Activated CD4-positive, alpha-beta T cell treated with anti-CD3 and anti-CD28 coated beads for 4 hours (primary cell): ENCODE measurements around the gene DNPH1.

ENCODE experiments used
- DNase-seq, 2 donors: peaks; one replicate each; pipeline ENCODE4 v3.0.0-alpha.2; 2020

Gene DNPH1

GRCh38 chr6:43243664-43244321, 14.5 kb upstream of the DNPH1 start:
- DNase-seq = no peak

GRCh38 chr6:43242908-43243663, 13.8 kb upstream of the DNPH1 start, which contains the start of gene TTBK1:
Gene TTBK1, plus strand, starts transcription at chr6:43243481. Its CDS starts 3,180 bp downstream, at chr6:43246661.
- no peak for DNase-seq

- DNase-seq = no peak
Measured at GRCh38 chr6:43241446-43241845, 12.2 kb upstream of the DNPH1 start.

GRCh38 chr6:43240950-43241349, 11.7 kb upstream of the DNPH1 start:
- DNase-seq = no peak

GRCh38 chr6:43239054-43239453, 9.8 kb upstream of the DNPH1 start:
- no peak for DNase-seq

GRCh38 chr6:43235841-43236240, 6.6 kb upstream of the DNPH1 start:
- no peak for DNase-seq

GRCh38 chr6:43231735-43232450, 2.6 kb upstream of the DNPH1 start:
- DNase-seq = no peak

GRCh38 chr6:43231053-43231452, 1.8 kb upstream of the DNPH1 start:
- DNase-seq = no peak

- no peak for DNase-seq
Measured at GRCh38 chr6:43229803-43230620, 731 bp upstream of the DNPH1 start.

GRCh38 chr6:43226192-43226851, 3.0 kb downstream of the DNPH1 start:
- no peak for DNase-seq

- DNase-seq = no peak
Measured at GRCh38 chr6:43223175-43223574, 6.1 kb downstream of the DNPH1 start.

GRCh38 chr6:43222418-43223059, 6.7 kb downstream of the DNPH1 start:
- no peak for DNase-seq

- no peak for DNase-seq
Measured at GRCh38 chr6:43221046-43221972, 8.0 kb downstream of the DNPH1 start.

- no peak for DNase-seq
Measured at GRCh38 chr6:43220439-43220951, 8.8 kb downstream of the DNPH1 start.

GRCh38 chr6:43219814-43220213, 9.5 kb downstream of the DNPH1 start:
- DNase-seq = no peak

- DNase-seq = no peak
Measured at GRCh38 chr6:43219119-43219518, 10.2 kb downstream of the DNPH1 start.

GRCh38 chr6:43217351-43217750, 11.9 kb downstream of the DNPH1 start:
- no peak for DNase-seq

GRCh38 chr6:43216200-43216599, 13.1 kb downstream of the DNPH1 start:
- DNase-seq = no peak

GRCh38 chr6:43215066-43215465, 14.2 kb downstream of the DNPH1 start:
- no peak for DNase-seq

GRCh38 chr6:43213431-43213830, 15.8 kb downstream of the DNPH1 start:
- DNase-seq = no peak
